GM13976 (cell line): Measurements from ENCODE around the gene GIPC3.
"Not testable (repeated sequence)": the region's sequence is repeated elsewhere in the genome, so short reads cannot be mapped to it uniquely, and the experiment has no call there.

Experiments
- DNase-seq: peaks from one replicate; pipeline ENCODE4 v3.0.0; 2012; ENCODE audit warnings: low spot score
- in situ Hi-C: fragments of 300-500 bp; cut with MboI; formaldehyde crosslinking; loops from one replicate; pipeline ENCODE4 v1.12.0; 2022; ENCODE audit warnings: low sequenced_read_pairs, mixed read lengths, inconsistent platforms; ENCODE audit not compliant: unreplicated experiment
- TF ChIP-seq, protein P1 (sequence below): IDR thresholded peaks from 2 replicates; pipeline ENCODE4 v1.5.1; 2012; ENCODE audit warnings: borderline replicate concordance, mild to moderate bottlenecking; ENCODE audit not compliant: insufficient read depth; ENCODE audit errors: extremely low read depth, missing control alignments, control extremely low read depth

GIPC3 gene

GRCh38 chr19:3556978-3557460 lies 28.3 kb upstream of the GIPC3 start:
- DNase-seq = no peak
- in situ Hi-C loops = no loop called here
- TF ChIP-seq, protein P1, sequence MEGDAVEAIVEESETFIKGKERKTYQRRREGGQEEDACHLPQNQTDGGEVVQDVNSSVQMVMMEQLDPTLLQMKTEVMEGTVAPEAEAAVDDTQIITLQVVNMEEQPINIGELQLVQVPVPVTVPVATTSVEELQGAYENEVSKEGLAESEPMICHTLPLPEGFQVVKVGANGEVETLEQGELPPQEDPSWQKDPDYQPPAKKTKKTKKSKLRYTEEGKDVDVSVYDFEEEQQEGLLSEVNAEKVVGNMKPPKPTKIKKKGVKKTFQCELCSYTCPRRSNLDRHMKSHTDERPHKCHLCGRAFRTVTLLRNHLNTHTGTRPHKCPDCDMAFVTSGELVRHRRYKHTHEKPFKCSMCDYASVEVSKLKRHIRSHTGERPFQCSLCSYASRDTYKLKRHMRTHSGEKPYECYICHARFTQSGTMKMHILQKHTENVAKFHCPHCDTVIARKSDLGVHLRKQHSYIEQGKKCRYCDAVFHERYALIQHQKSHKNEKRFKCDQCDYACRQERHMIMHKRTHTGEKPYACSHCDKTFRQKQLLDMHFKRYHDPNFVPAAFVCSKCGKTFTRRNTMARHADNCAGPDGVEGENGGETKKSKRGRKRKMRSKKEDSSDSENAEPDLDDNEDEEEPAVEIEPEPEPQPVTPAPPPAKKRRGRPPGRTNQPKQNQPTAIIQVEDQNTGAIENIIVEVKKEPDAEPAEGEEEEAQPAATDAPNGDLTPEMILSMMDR = no peak

DNA sequence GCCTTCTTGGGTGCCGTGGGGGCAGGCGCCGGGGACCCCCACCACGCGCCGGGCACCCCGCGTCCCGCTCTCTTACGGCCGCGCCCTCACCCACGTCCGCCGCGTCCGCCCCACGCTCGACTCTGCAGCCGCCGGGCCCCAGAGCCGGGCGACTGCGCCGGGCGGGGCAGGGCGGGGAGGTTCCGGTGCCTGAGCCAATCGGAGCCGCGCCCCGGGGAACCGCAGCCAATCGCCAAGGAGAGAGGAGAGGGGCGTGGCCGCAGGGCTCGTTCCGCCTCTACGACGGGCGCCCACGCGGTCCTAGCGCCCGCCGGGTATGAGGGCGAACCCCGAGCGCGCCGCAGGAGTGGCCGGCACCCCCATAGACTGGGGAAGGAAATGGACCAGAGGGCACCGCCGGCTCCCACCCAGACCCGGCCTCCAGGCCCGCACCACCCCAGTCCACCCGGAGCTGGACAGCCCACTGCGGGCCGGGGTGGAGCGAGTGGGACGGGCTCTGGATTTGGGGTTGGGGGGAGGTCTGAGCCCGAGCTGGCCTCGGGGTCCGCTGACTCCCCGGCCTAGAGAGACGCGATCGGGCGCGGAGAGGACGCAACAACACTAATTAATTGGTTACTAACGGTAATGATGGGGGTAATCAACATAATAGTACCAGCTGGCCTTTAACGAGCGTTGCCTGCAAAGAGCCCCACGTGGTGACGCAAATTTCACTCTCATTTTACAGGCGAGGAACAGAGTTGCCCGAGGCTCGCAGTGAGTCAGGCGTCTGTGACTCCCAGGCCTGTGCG lies 27.6 kb upstream of the GIPC3 start, which contains the start of gene MFSD12:
MFSD12 (minus strand) TSS at position 126 of the 788 bp plus-strand sequence. CDS start 183 bp downstream, outside the sequence.
- TF ChIP-seq, protein P1 = no peak
- peak; percentile 100 for DNase-seq
- in situ Hi-C loops = no loop called here

DNA sequence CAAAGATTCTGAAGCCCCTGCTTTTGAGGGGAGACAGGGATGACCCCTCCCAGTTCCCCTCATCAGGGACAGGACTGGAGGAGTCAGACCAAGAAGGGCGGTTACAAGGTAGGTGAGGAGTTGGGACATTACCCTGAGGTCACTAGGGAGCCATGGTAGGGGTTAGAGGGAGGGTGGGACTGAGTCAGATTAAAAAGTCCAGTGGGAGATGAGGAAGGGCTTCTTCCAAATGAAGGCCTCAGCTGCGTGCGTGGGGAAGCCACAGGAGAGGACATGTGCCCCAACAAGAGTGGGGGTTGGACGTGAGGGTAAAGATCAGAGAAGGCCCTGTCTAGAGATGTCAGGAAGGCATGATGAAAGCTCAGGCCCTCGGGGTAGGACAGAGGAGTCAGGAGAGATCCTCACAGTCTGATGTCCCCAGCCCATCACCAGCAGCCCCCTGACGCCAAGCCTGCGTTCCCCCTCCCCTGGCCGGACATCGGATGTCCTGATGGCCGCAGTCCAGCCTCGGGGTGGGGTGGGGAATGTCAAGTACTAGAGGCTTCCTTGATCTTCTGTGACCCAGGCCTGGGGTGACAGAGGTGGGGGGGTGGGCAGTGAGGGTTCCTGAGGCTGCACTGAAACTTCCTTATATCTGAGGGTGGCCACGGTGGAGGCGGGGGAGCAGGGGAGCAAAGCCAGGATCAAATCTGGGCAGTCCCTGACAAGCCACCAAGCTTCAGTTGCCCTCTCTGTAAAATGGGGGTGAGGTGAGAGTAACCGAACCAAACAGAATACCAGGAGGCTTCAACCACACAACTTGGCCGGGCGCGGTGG lies 21.4 kb upstream of the GIPC3 start:
- TF ChIP-seq, protein P1 = no peak
- DNase-seq = no peak
- in situ Hi-C loops = no loop called here

DNA sequence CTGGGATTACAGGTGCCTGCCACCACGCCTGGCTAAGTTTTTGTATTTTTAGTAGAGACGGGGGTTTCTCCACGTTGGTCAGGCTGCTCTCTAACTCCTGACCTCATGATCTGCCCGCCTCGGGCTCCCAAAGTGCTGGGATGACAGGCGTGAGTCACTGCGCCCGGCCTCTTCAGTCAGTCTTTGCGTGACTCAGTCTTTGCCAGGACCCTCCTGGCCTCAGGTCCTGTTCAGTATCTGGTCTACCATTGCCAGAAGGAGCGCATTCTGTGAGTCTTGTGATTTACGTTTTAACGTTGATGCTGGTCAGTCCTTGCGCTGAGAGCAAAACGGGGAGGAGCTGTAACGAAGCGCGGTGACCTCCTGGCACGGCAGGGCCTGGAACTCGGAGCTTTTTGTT lies 20.1 kb upstream of the GIPC3 start:
- in situ Hi-C loops = no loop called here
- no peak for DNase-seq
- TF ChIP-seq, protein P1 = no peak

GRCh38 chr19:3570042-3570441 lies 15.2 kb upstream of the GIPC3 start:
- in situ Hi-C loops, DNase-seq: not testable (repeated sequence)

GRCh38 chr19:3570606-3571011 lies 14.7 kb upstream of the GIPC3 start:
- DNase-seq = no peak
- in situ Hi-C loops = no loop called here
- TF ChIP-seq, protein P1 = no peak
